Panc1 (cell line): ENCODE measurements around the gene GNAI3. TPM values are rescaled to one million over a fixed set of nuclear protein-coding genes. Genes with fewer than 3 reads are reported as not detected.

ENCODE experiments used
- ATAC-seq: fragments of 200-7000 bp; cut with Tn5 transposase; 2 replicates; pipeline ENCODE4 v1.9.1; 2020; ENCODE audit warnings: mild to moderate bottlenecking, moderate library complexity
- BruUV-seq: library from RNA; stranded (reverse); fragments of 400-500 nt; replicated peaks from 2 replicates; lab custom pipeline; 2021; lab: Mats Ljungman, UMichigan
- CTCF ChIA-PET: fragments of 300-600 bp; sonication (Branson Sonifier 250); formaldehyde crosslinking; loops from one replicate; lab custom pipeline; 2022; ENCODE audit warnings: antibody characterized with exemption; lab: Charles Lee
- POLR2A ChIA-PET: fragments of 300-600 bp; sonication (Branson Sonifier 250); formaldehyde crosslinking; loops from one replicate; lab custom pipeline; 2022; ENCODE audit warnings: antibody characterized with exemption; lab: Charles Lee
- DNase-seq: peaks from one replicate; pipeline ENCODE4 v3.0.0-alpha.2; 2010; ENCODE audit warnings: low read depth, low spot score
- H3K27ac ChIP-seq: 2 replicates; pipeline ENCODE4 v1.5.1; 2011; ENCODE audit warnings: mild to moderate bottlenecking, low read length, inconsistent platforms
- H3K27me3 ChIP-seq: fragments of 200-500 bp; sonication (Bioruptor generic); 2 replicates; pipeline ENCODE4 v1.6.0; 2014; ENCODE audit warnings: low read length, inconsistent platforms; ENCODE audit not compliant: control insufficient read depth, insufficient read depth
- H3K36me3 ChIP-seq: fragments of 200-500 bp; sonication (Bioruptor generic); 2 replicates; pipeline ENCODE4 v1.5.1; 2014; ENCODE audit warnings: inconsistent platforms, mild to moderate bottlenecking, low read length, moderate library complexity; ENCODE audit not compliant: control insufficient read depth, insufficient read depth
- H3K4me1 ChIP-seq: 2 replicates; pipeline ENCODE4 v1.5.1; 2011; ENCODE audit warnings: inconsistent platforms, mild to moderate bottlenecking, low read length, moderate library complexity; ENCODE audit not compliant: control insufficient read depth, insufficient read depth
- H3K4me3 ChIP-seq, 2 experiments: 2 replicates each; pipeline ENCODE4 v1.5.1; 2011 to 2012; ENCODE audit warnings: low read depth in 2 of 2, low read length in 2 of 2, mild to moderate bottlenecking in 2 of 2, inconsistent platforms in 1 of 2, moderate library complexity in 1 of 2
- H3K9me3 ChIP-seq: fragments of 200-500 bp; sonication (Bioruptor generic); 2 replicates; pipeline ENCODE4 v1.5.1; 2014; ENCODE audit warnings: low read depth, mild to moderate bottlenecking, inconsistent platforms, low read length, moderate library complexity; ENCODE audit not compliant: control insufficient read depth, insufficient read depth
- POLR2AphosphoS5 ChIP-seq: IDR thresholded peaks from 2 replicates; pipeline ENCODE4 v1.6.1; 2012; ENCODE audit warnings: mild to moderate bottlenecking, low read depth, low read length, moderate library complexity
- SIN3A ChIP-seq: IDR thresholded peaks from 2 replicates; pipeline ENCODE4 v1.6.1; 2012; ENCODE audit warnings: low read depth, mild to moderate bottlenecking, low read length, moderate library complexity, borderline replicate concordance; ENCODE audit not compliant: insufficient read depth
- TCF7L2 ChIP-seq: IDR thresholded peaks from 2 replicates; pipeline ENCODE4 v1.6.1; 2011; ENCODE audit warnings: mild to moderate bottlenecking, low read depth, low read length, inconsistent platforms
- in situ Hi-C: cut with HindIII; loops from 2 replicates; pipeline ENCODE4 v1.10.0; 2016; ENCODE audit warnings: low sequenced_read_pairs, low pct_unique_long_range_greater_than_20kb
- intact Hi-C: fragments of 100-400 bp; cut with micrococcal nuclease; formaldehyde crosslinking; loops from one replicate; pipeline ENCODE4 v1.10.0; 2022; ENCODE audit not compliant: unreplicated experiment
- total RNA-seq: library from RNA; stranded (reverse); gene quantifications from one replicate; pipeline ENCODE4 v1.2.1, GENCODE V29; 2021; ENCODE audit not compliant: unreplicated experiment
- TF ChIP-seq, protein P1 (sequence below), 2 experiments: IDR thresholded peaks; 2 replicates each; pipeline ENCODE4 v1.6.1; 2011 to 2012; ENCODE audit warnings: low read depth in 2 of 2, control low read depth in 1 of 2, low read length in 1 of 2, mild to moderate bottlenecking in 1 of 2, moderate library complexity in 1 of 2; ENCODE audit not compliant: insufficient read depth in 1 of 2
- TF ChIP-seq, protein P2 (sequence below): fragments of 450-650 bp; IDR thresholded peaks from 2 replicates; pipeline ENCODE4 v1.5.1; 2017; ENCODE audit warnings: mild to moderate bottlenecking

The GNAI3 gene
- total RNA-seq, 1 experiment from 2014 or later: 6.4 TPM

DNA sequence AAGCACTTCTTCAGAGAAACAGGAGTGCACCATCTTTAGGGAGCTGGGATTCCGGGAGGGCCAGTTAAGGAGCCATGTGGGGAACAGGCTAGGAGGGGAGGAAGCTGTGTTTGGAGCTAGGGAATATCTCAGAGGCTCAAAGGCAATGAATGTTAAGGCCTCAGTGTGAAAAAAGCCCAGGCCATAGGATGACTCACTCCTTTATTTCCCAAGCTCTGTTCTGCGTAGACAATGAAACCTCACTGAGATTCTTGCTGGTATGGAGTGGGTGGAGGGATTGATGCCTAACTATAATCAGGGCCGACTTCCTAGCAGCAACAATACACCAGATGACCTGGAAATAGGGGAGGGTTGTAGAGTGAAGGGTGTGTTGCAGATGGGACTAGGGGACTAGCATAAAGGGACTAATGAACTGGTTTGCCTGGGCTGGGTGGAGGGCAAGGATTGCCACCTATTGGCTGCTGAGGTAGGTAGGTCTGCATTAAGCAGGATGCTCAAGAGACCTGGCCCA lies 68.9 kb downstream of the GNAI3 start:
- no TSS peak for BruUV-seq
- Histone ChIP-seq H3K36me3 (no peaks in the 10 kb centered on the region), H3K9me3 (no peaks in the 10 kb centered on the region), H3K4me1 (peaks cover 12% of the 10 kb centered on the region), H3K4me3 (no peak overlapping the region), H3K27ac (no peak overlapping the region), H3K27me3 (no peaks in the 10 kb centered on the region)
- intact Hi-C loops: no loop called here
- ATAC-seq: no peak
- in situ Hi-C loops: no loop called here
- TF ChIP-seq SIN3A (no peak), POLR2AphosphoS5 (no peak), TCF7L2 (no peak)
- TF ChIP-seq, protein P1, sequence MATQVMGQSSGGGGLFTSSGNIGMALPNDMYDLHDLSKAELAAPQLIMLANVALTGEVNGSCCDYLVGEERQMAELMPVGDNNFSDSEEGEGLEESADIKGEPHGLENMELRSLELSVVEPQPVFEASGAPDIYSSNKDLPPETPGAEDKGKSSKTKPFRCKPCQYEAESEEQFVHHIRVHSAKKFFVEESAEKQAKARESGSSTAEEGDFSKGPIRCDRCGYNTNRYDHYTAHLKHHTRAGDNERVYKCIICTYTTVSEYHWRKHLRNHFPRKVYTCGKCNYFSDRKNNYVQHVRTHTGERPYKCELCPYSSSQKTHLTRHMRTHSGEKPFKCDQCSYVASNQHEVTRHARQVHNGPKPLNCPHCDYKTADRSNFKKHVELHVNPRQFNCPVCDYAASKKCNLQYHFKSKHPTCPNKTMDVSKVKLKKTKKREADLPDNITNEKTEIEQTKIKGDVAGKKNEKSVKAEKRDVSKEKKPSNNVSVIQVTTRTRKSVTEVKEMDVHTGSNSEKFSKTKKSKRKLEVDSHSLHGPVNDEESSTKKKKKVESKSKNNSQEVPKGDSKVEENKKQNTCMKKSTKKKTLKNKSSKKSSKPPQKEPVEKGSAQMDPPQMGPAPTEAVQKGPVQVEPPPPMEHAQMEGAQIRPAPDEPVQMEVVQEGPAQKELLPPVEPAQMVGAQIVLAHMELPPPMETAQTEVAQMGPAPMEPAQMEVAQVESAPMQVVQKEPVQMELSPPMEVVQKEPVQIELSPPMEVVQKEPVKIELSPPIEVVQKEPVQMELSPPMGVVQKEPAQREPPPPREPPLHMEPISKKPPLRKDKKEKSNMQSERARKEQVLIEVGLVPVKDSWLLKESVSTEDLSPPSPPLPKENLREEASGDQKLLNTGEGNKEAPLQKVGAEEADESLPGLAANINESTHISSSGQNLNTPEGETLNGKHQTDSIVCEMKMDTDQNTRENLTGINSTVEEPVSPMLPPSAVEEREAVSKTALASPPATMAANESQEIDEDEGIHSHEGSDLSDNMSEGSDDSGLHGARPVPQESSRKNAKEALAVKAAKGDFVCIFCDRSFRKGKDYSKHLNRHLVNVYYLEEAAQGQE (IDR thresholded peaks at IDR 0.05; ENCODE audit: insufficient read depth in 1 of 2, low read depth in 2 of 2, low read length in 1 of 2): no peak
- TF ChIP-seq, protein P2, sequence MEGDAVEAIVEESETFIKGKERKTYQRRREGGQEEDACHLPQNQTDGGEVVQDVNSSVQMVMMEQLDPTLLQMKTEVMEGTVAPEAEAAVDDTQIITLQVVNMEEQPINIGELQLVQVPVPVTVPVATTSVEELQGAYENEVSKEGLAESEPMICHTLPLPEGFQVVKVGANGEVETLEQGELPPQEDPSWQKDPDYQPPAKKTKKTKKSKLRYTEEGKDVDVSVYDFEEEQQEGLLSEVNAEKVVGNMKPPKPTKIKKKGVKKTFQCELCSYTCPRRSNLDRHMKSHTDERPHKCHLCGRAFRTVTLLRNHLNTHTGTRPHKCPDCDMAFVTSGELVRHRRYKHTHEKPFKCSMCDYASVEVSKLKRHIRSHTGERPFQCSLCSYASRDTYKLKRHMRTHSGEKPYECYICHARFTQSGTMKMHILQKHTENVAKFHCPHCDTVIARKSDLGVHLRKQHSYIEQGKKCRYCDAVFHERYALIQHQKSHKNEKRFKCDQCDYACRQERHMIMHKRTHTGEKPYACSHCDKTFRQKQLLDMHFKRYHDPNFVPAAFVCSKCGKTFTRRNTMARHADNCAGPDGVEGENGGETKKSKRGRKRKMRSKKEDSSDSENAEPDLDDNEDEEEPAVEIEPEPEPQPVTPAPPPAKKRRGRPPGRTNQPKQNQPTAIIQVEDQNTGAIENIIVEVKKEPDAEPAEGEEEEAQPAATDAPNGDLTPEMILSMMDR: no peak
- POLR2A ChIA-PET: no interaction called here
- CTCF ChIA-PET: interaction anchor here (0.9 kb wide), 1 partner anchor 40 kb away, joined by 3 read pairs; no protein-coding TSS in a partner anchor
- no peak for DNase-seq

DNA sequence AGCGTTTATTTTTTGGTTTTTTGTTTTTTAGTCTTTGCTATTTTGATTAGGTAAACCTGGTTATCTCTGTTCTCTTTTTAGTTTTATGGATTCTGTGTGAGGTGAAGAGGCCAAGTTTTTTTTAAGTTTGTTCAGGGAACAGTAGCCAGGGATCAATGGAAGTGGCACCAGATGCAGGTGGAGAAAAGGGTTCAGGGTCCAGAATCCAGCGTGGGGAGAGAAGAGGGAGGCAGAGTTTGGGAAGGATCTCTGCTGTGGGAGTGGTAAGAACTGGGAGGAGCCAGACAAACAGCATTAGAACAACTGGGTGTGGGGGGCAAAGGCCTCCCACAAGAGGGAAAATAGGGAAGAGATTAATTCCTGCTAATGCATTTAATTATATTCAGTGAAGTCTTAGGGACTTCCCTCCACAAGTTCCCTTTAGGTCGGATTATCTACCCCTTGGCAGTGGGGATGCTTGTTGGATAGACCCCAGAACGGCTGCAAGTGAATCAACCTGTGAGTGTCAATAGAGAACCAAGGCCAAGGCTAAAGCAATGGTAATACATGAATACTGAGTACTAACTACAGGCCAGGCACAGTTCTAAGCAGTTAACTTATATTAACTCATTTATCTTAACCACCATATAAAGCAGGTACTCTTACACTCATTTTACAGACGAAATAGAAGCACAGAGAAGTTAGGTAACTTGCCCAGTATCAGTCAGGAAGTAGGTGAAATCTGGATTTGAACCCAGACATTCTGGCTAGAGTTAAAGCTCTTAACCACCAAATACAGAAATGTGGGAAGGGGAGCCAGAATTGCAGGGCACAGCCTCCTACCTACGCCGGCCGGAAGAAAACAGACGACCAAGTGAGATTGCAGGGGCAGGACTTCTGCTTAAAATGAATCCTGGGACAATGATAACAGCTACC lies 70.5 kb downstream of the GNAI3 start:
- Histone ChIP-seq H3K9me3 (no peaks in the 10 kb centered on the region), H3K27ac (peak overlapping the region; percentile 94), H3K27me3 (no peaks in the 10 kb centered on the region), H3K4me3 (peak overlapping the region; percentile 84 to 92), H3K36me3 (no peaks in the 10 kb centered on the region), H3K4me1 (peaks cover 15% of the 10 kb centered on the region)
- POLR2A ChIA-PET: no interaction called here
- intact Hi-C loops: no loop called here
- CTCF ChIA-PET: interaction anchor here (0.6 kb wide), 1 partner anchor 469 kb away, joined by 3 read pairs; no protein-coding TSS in a partner anchor
- DNase-seq (no peak), ATAC-seq (peak; percentile 10; the same call in 1 of the 2 replicates)
- BruUV-seq: TSS peak; percentile 85
- TF ChIP-seq, protein P2: no peak
- TF ChIP-seq, protein P1 (IDR thresholded peaks at IDR 0.05; ENCODE audit: insufficient read depth in 1 of 2, low read depth in 2 of 2, low read length in 1 of 2): no peak
- no peak for TF ChIP-seq SIN3A
- TF ChIP-seq POLR2AphosphoS5: no peak
- TF ChIP-seq TCF7L2: no peak
- in situ Hi-C loops: no loop called here
